Astrocyte (in vitro differentiated cells and primary cell): ENCODE results near the gene PDGFD. TPM values are rescaled to one million over a fixed set of nuclear protein-coding genes. Genes with fewer than 3 reads are reported as not detected.

ENCODE experiments used
- DNase-seq: peaks from one replicate; pipeline ENCODE4 v3.0.0-alpha.2; 2010; ENCODE audit warnings: low read depth
- FAIRE-seq: peaks from 2 replicates; lab custom pipeline; 2011; peaks lifted over from hg19 to GRCh38; lab: Jason Lieb, UNC
- H2AFZ ChIP-seq: 2 replicates; pipeline ENCODE4 v1.6.0; 2012; ENCODE audit warnings: low read depth, low read length, inconsistent platforms
- H3K27ac ChIP-seq: 2 replicates; pipeline ENCODE4 v1.5.1; 2011; ENCODE audit warnings: low read depth, low read length, inconsistent platforms
- H3K27me3 ChIP-seq: 2 replicates; pipeline ENCODE4 v1.6.0; 2011; ENCODE audit warnings: low read length, inconsistent platforms; ENCODE audit not compliant: insufficient read depth
- H3K36me3 ChIP-seq: 2 replicates; pipeline ENCODE4 v1.5.1; 2011; ENCODE audit warnings: low read length, inconsistent platforms; ENCODE audit not compliant: insufficient read depth
- H3K4me1 ChIP-seq: 2 replicates; pipeline ENCODE4 v1.5.1; 2011; ENCODE audit warnings: low read length, inconsistent platforms; ENCODE audit not compliant: insufficient read depth
- H3K4me2 ChIP-seq: 2 replicates; pipeline ENCODE4 v1.6.0; 2012; ENCODE audit warnings: low read length, inconsistent platforms
- H3K4me3 ChIP-seq: 2 replicates; pipeline ENCODE4 v1.5.1; 2011; ENCODE audit warnings: low read depth, mild to moderate bottlenecking, low read length, inconsistent platforms; ENCODE audit not compliant: insufficient read depth
- H3K79me2 ChIP-seq: 2 replicates; pipeline ENCODE4 v1.6.0; 2012; ENCODE audit warnings: mild to moderate bottlenecking, low read length, inconsistent platforms; ENCODE audit not compliant: insufficient read depth
- H3K9ac ChIP-seq: 2 replicates; pipeline ENCODE4 v1.6.0; 2012; ENCODE audit warnings: mild to moderate bottlenecking, low read length, inconsistent platforms
- H3K9me3 ChIP-seq: 2 replicates; pipeline ENCODE4 v1.5.1; 2012; ENCODE audit warnings: low read depth, mild to moderate bottlenecking, low read length, inconsistent platforms; ENCODE audit not compliant: insufficient read depth
- H4K20me1 ChIP-seq: 2 replicates; pipeline ENCODE4 v1.6.0; 2012; ENCODE audit warnings: low read length, inconsistent platforms; ENCODE audit not compliant: insufficient read depth
- H3K27ac Mint-ChIP-seq: one replicate; pipeline ENCODE4 v1.8.0; 2021; ENCODE audit warnings: mild to moderate bottlenecking, mixed read lengths; ENCODE audit not compliant: unreplicated experiment
- H3K27me3 Mint-ChIP-seq: one replicate; pipeline ENCODE4 v1.8.0; 2021; ENCODE audit warnings: low read depth, mixed read lengths; ENCODE audit not compliant: unreplicated experiment
- H3K36me3 Mint-ChIP-seq: one replicate; pipeline ENCODE4 v1.8.0; 2021; ENCODE audit warnings: low read depth, mixed read lengths; ENCODE audit not compliant: unreplicated experiment
- H3K4me1 Mint-ChIP-seq: one replicate; pipeline ENCODE4 v1.8.0; 2021; ENCODE audit warnings: low read depth, mixed read lengths; ENCODE audit not compliant: unreplicated experiment
- H3K4me3 Mint-ChIP-seq: one replicate; pipeline ENCODE4 v1.8.0; 2021; ENCODE audit warnings: mild to moderate bottlenecking, moderate library complexity, mixed read lengths; ENCODE audit not compliant: unreplicated experiment
- H3K9me3 Mint-ChIP-seq: one replicate; pipeline ENCODE4 v1.8.0; 2021; ENCODE audit warnings: mild to moderate bottlenecking, mixed read lengths; ENCODE audit not compliant: unreplicated experiment
- CTCF ChIP-seq: IDR thresholded peaks from 2 replicates; pipeline ENCODE4 v1.5.1; 2011; ENCODE audit warnings: low read depth, mild to moderate bottlenecking, inconsistent platforms, low read length, moderate library complexity; ENCODE audit not compliant: insufficient read depth
- EZH2 ChIP-seq: IDR thresholded peaks from 2 replicates; pipeline ENCODE4 v1.6.1; 2012; ENCODE audit warnings: mild to moderate bottlenecking, low read length, inconsistent platforms; ENCODE audit not compliant: insufficient read depth
- total RNA-seq: library from RNA; stranded (reverse); gene quantifications from 2 replicates; pipeline ENCODE4 v1.2.1, GENCODE V29; 2021

The PDGFD gene
- total RNA-seq, 1 donor from 2014 or later, result 2.6 TPM

DNA sequence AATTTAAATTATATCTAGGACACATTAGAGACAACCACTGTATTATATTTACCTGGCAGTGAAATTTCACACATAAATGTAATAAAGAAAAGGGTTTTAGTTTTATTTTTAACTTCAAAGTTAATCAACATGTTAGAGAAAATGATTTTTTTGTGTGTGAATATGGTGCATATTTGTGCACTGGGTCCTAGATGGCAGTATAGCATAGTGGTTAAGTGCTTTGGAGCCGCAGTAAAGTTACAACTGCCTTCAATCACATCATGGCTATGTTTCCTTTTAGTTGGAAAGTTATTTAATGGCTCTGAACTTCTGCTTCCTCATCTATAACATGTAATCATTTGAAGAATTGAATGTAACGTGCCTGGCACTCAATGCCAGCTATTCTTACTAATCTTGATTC, 236.4 kb downstream of the PDGFD start:
- Histone ChIP-seq H4K20me1 (no peaks in the 10 kb centered on the region), H3K27ac (no peak overlapping the region), H2AFZ (no peak overlapping the region), H3K27me3 (no peaks in the 10 kb centered on the region), H3K4me2 (no peak overlapping the region), H3K79me2 (no peaks in the 10 kb centered on the region), H3K9ac (no peak overlapping the region), H3K4me1 (peaks cover 5% of the 10 kb centered on the region), H3K36me3 (no peaks in the 10 kb centered on the region), H3K9me3 (no peaks in the 10 kb centered on the region), H3K4me3 (no peak overlapping the region)
- H3K4me3 Mint-ChIP-seq, result no peak overlapping the region
- peaks cover 21% of the 10 kb centered on the region for H3K4me1 Mint-ChIP-seq
- TF ChIP-seq CTCF, result no peak
- H3K27me3 Mint-ChIP-seq, result no peaks in the 10 kb centered on the region
- no peak overlapping the region for H3K27ac Mint-ChIP-seq
- no peaks in the 10 kb centered on the region for H3K36me3 Mint-ChIP-seq
- FAIRE-seq, result peak; percentile 26
- H3K9me3 Mint-ChIP-seq, result no peaks in the 10 kb centered on the region
- DNase-seq, result no peak

DNA sequence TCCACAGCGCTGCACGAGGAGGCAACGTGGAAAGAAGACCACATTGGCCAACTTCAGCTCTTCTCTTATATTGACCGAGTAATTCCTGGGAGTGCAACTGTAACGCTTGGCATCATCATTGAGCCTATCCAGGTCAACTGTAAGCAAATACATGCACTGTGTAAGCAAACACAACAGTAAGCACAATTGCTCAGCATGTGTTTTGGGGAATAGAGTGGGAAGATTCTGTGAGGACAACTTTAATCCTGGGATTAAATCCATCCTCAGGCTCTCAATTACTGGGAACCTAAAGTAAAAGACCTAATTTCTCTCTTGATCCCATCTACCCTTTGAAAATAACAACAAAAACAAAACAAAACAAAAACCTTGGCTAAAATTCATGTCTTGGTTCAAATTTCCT, 237.0 kb downstream of the PDGFD start:
- Histone ChIP-seq H3K9ac (no peak overlapping the region), H3K9me3 (no peaks in the 10 kb centered on the region), H3K4me3 (no peak overlapping the region), H3K4me2 (no peak overlapping the region), H3K4me1 (peaks cover 5% of the 10 kb centered on the region), H3K79me2 (no peaks in the 10 kb centered on the region), H3K27ac (no peak overlapping the region), H3K27me3 (no peaks in the 10 kb centered on the region), H3K36me3 (no peaks in the 10 kb centered on the region), H2AFZ (no peak overlapping the region), H4K20me1 (no peaks in the 10 kb centered on the region)
- Mint-ChIP-seq H3K4me3 (no peak overlapping the region), H3K27ac (no peak overlapping the region), H3K9me3 (no peaks in the 10 kb centered on the region), H3K4me1 (peaks cover 23% of the 10 kb centered on the region), H3K36me3 (no peaks in the 10 kb centered on the region), H3K27me3 (no peaks in the 10 kb centered on the region)
- FAIRE-seq (no peak), DNase-seq (no peak)
- no peak for TF ChIP-seq EZH2
- no peak for TF ChIP-seq CTCF

DNA sequence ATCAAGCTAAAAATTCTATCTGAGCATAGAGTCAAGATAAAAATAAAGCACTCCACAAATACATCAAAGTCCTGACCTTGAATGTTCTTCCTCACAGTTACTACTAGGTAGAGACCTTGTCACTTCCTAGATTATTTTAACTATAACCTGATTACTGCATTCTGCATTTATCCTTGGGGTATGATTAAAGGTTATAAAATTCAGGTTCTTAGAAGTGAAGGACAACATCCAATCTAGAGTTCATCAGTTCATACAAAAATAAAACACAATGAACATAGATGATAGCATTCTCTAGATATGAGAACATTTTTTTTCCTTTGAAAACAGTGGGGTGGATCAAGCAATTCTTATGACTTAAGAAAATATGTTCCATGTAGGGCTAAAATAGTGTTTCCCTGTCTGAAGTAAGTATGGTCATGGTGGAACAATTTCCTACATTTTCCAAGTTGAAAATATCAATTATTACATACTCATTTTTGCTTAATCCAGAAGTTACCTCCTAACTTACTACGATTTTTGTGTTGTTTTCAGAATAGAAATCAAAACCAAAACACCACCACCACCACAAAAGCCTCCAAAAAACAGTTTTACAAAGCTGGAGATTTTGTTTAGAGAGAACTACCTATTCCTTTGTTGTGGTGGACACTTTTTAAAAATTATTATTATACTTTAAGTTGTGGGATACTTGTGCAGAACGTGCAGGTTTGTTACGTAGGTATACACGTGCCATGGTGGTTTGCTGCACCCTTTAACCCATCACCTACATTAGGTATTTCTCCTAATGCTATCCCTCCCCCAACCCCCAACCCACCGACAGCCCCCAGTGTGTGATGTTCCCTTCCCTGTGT, 239.6 kb downstream of the PDGFD start:
- no peaks in the 10 kb centered on the region for H3K79me2 ChIP-seq
- peak overlapping the region; percentile 68 for H3K27ac Mint-ChIP-seq
- H4K20me1 ChIP-seq, result no peaks in the 10 kb centered on the region
- H3K4me1 Mint-ChIP-seq, result peaks cover 29% of the 10 kb centered on the region
- peaks cover 5% of the 10 kb centered on the region for H3K4me1 ChIP-seq
- no peaks in the 10 kb centered on the region for H3K9me3 Mint-ChIP-seq
- H3K36me3 ChIP-seq, result no peaks in the 10 kb centered on the region
- H3K4me3 Mint-ChIP-seq, result no peak overlapping the region
- no peak for FAIRE-seq
- H3K27ac ChIP-seq, result peak overlapping the region; percentile 39
- no peaks in the 10 kb centered on the region for H3K9me3 ChIP-seq
- H3K9ac ChIP-seq, result no peak overlapping the region
- peak overlapping the region; percentile 24 for H3K4me2 ChIP-seq
- H3K27me3 Mint-ChIP-seq, result no peaks in the 10 kb centered on the region
- H2AFZ ChIP-seq, result no peak overlapping the region
- TF ChIP-seq EZH2 (no peak), CTCF (no peak)
- no peaks in the 10 kb centered on the region for H3K36me3 Mint-ChIP-seq
- H3K4me3 ChIP-seq, result no peak overlapping the region
- H3K27me3 ChIP-seq, result no peaks in the 10 kb centered on the region
- peak; percentile 47 for DNase-seq
